HepG2 (cell line): Measurements from ENCODE around the gene C1orf116. TPM values are rescaled to one million over a fixed set of nuclear protein-coding genes. Genes with fewer than 3 reads are reported as not detected.

Experiments
- ATF3 ChIP-seq: sonication (generic); formaldehyde crosslinking; IDR thresholded peaks from 2 replicates; pipeline ENCODE4 v1.4.0; 2020; ENCODE audit warnings: missing genetic modification reagents
- CTCF ChIP-seq: sonication (generic); formaldehyde crosslinking; IDR thresholded peaks from 2 replicates; pipeline ENCODE4 v1.5.0; 2020; ENCODE audit warnings: mild to moderate bottlenecking, missing genetic modification reagents, moderate library complexity
- EHMT2 ChIP-seq: fragments of 200-600 bp; sonication (generic); IDR thresholded peaks from 2 replicates; pipeline ENCODE4 v1.7.0; 2017; ENCODE audit warnings: antibody characterized with exemption, low read depth, low read length, borderline replicate concordance
- ETV5 ChIP-seq: IDR thresholded peaks from 2 replicates; pipeline ENCODE4 v1.6.1; 2018; ENCODE audit warnings: missing biosample characterization, missing genetic modification reagents, inconsistent platforms, borderline replicate concordance
- FLYWCH1 ChIP-seq: sonication (generic); formaldehyde crosslinking; IDR thresholded peaks from 2 replicates; pipeline ENCODE4 v1.8.1; 2023; ENCODE audit warnings: mild to moderate bottlenecking, missing genetic modification reagents
- GATA4 ChIP-seq: sonication (generic); IDR thresholded peaks from 2 replicates; pipeline ENCODE4 v1.6.1; 2016; ENCODE audit warnings: antibody characterized with exemption, low read depth, borderline replicate concordance
- HDAC2 ChIP-seq: sonication (generic); formaldehyde crosslinking; IDR thresholded peaks from 2 replicates; pipeline ENCODE4 v1.4.0; 2020; ENCODE audit warnings: missing genetic modification reagents
- MATR3 ChIP-seq: sonication (generic); formaldehyde crosslinking; IDR thresholded peaks from 2 replicates; pipeline ENCODE4 v1.4.0; 2020; ENCODE audit warnings: missing genetic modification reagents
- MZF1 ChIP-seq: sonication (generic); formaldehyde crosslinking; IDR thresholded peaks from 2 replicates; pipeline ENCODE4 v1.8.1; 2023; ENCODE audit warnings: mild to moderate bottlenecking, missing genetic modification reagents, borderline replicate concordance
- NFE2L2 ChIP-seq: fragments of 150-350 bp; IDR thresholded peaks from 2 replicates; pipeline ENCODE4 v1.6.1; 2014; ENCODE audit warnings: low read length
- NR1H2 ChIP-seq: sonication (generic); formaldehyde crosslinking; IDR thresholded peaks from 2 replicates; pipeline ENCODE4 v1.8.1; 2022; ENCODE audit warnings: low read depth, missing genetic modification reagents, borderline replicate concordance
- PHF5A ChIP-seq: IDR thresholded peaks from one replicate; pipeline ENCODE4 v1.6.1; 2018; ENCODE audit warnings: low read depth, missing genetic modification reagents; ENCODE audit not compliant: unreplicated experiment
- SAP130 ChIP-seq: IDR thresholded peaks from 2 replicates; pipeline ENCODE4 v1.6.1; 2016; ENCODE audit warnings: low read depth
- ZNF530 ChIP-seq: sonication (generic); formaldehyde crosslinking; IDR thresholded peaks from 2 replicates; pipeline ENCODE4 v1.5.0; 2020; ENCODE audit warnings: low read depth, mild to moderate bottlenecking, missing genetic modification reagents
- ZNF576 ChIP-seq: sonication (generic); formaldehyde crosslinking; IDR thresholded peaks from 2 replicates; pipeline ENCODE4 v1.4.0; 2020; ENCODE audit warnings: mild to moderate bottlenecking, missing genetic modification reagents
- ZNF687 ChIP-seq: sonication (generic); formaldehyde crosslinking; IDR thresholded peaks from 2 replicates; pipeline ENCODE4 v1.5.1; 2020; ENCODE audit warnings: mild to moderate bottlenecking, missing genetic modification reagents, moderate library complexity
- ZNF7 ChIP-seq: IDR thresholded peaks from 2 replicates; pipeline ENCODE4 v1.6.1; 2016; ENCODE audit warnings: missing biosample characterization, missing genetic modification reagents
- ZNF710 ChIP-seq: sonication (generic); formaldehyde crosslinking; IDR thresholded peaks from 2 replicates; pipeline ENCODE4 v1.5.0; 2020; ENCODE audit warnings: mild to moderate bottlenecking, missing genetic modification reagents, borderline replicate concordance
- ZNF740 ChIP-seq: sonication (generic); formaldehyde crosslinking; IDR thresholded peaks from 2 replicates; pipeline ENCODE4 v1.4.0; 2020; ENCODE audit warnings: missing genetic modification reagents
- ZNF749 ChIP-seq: sonication (generic); formaldehyde crosslinking; IDR thresholded peaks from 2 replicates; pipeline ENCODE4 v1.8.0; 2022; ENCODE audit warnings: mild to moderate bottlenecking, missing genetic modification reagents, moderate library complexity, borderline replicate concordance
- ZNF841 ChIP-seq: sonication (generic); formaldehyde crosslinking; IDR thresholded peaks from 2 replicates; pipeline ENCODE4 v1.8.1; 2023; ENCODE audit warnings: missing genetic modification reagents, borderline replicate concordance
- polyA plus RNA-seq, 8 experiments: library from polyadenylated mRNA; depleted of rRNA in 3 of 8; stranded (reverse) in 7 of 8; unstranded in 1 of 8; fragments of >200 nt; fragmentation: Illumina TruSeq in 4 of 8; extraction: Trizol in 4 of 8; gene quantifications; 2 replicates each; pipeline versions ENCODE4 v1.2.1 to v1.2.3, GENCODE V29; 2011 to 2016; ENCODE audit warnings: low read depth in 4 of 8, missing spikeins in 1 of 8, mixed read lengths in 1 of 8; ENCODE audit not compliant: insufficient read depth in 1 of 8
- total RNA-seq, 5 experiments: library from RNA; depleted of rRNA; stranded (reverse); fragments of >200 nt; fragmentation: Illumina TruSeq; extraction: Trizol; gene quantifications; 2 replicates each; pipeline ENCODE4 v1.2.3, GENCODE V29; 2016; ENCODE audit warnings: low read depth in 1 of 5

C1orf116 gene
- total and polyA plus RNA-seq, 2 of the 13 experiments (the other 11 are each of a cell fraction or from before 2014, with no cell fraction given) = 0.51 to 0.95 TPM

GRCh38 chr1:207022996-207023679, 9.4 kb downstream of the C1orf116 start (continued):
- TF ChIP-seq SAP130 (CRISPR knock-in tag) (peak; percentile 55; the same call in 1 of the 2 replicates), EHMT2 (no peak), HDAC2 (CRISPR knock-in tag) (no peak), ZNF530 (CRISPR knock-in tag) (no peak), MATR3 (no peak), PHF5A (CRISPR knock-in tag) (no peak), ZNF841 (no peak), ZNF687 (CRISPR knock-in tag) (peak; percentile 56), GATA4 (no peak), ZNF710 (0 out of 2 replicates have a peak, but pooled peaks have one; percentile 43), NFE2L2 (no peak), FLYWCH1 (CRISPR knock-in tag) (no peak), ZNF576 (CRISPR knock-in tag) (no peak), ZNF749 (CRISPR knock-in tag) (no peak), CTCF (CRISPR knock-in tag) (no peak), ZNF7 (peak; percentile 65; the same call in 1 of the 2 replicates), NR1H2 (CRISPR knock-in tag) (no peak), ETV5 (CRISPR knock-in tag) (peak; percentile 16; the same call in 1 of the 2 replicates), ZNF740 (CRISPR knock-in tag) (no peak), ATF3 (no peak), MZF1 (CRISPR knock-in tag) (no peak)
